ENCODE measurements around the gene FBL. TPM values are rescaled to one million over a fixed set of nuclear protein-coding genes. Genes with fewer than 3 reads are reported as not detected.

The FBL gene
- total RNA-seq, 1 donor from 2014 or later, result 500 TPM

- H3K36me3 ChIP-seq (ENCODE audit: control insufficient read depth, insufficient read depth, low read length), result peaks cover 25% of the 10 kb centered on the region
- peak overlapping the region; percentile 85 for H3K4me3 ChIP-seq (ENCODE audit: low read depth, low read length)
- TF ChIP-seq, protein P1, sequence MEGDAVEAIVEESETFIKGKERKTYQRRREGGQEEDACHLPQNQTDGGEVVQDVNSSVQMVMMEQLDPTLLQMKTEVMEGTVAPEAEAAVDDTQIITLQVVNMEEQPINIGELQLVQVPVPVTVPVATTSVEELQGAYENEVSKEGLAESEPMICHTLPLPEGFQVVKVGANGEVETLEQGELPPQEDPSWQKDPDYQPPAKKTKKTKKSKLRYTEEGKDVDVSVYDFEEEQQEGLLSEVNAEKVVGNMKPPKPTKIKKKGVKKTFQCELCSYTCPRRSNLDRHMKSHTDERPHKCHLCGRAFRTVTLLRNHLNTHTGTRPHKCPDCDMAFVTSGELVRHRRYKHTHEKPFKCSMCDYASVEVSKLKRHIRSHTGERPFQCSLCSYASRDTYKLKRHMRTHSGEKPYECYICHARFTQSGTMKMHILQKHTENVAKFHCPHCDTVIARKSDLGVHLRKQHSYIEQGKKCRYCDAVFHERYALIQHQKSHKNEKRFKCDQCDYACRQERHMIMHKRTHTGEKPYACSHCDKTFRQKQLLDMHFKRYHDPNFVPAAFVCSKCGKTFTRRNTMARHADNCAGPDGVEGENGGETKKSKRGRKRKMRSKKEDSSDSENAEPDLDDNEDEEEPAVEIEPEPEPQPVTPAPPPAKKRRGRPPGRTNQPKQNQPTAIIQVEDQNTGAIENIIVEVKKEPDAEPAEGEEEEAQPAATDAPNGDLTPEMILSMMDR (IDR thresholded peaks at IDR 0.05; ENCODE audit: insufficient read depth, low read length, severe bottlenecking), result no peak
- FAIRE-seq, result no peak
- H3K27me3 ChIP-seq (ENCODE audit: control insufficient read depth, insufficient read depth, low read length), result no peaks in the 10 kb centered on the region
- DNase-seq (ENCODE audit: low read depth), result no peak
Measured at GRCh38 chr19:39833160-39833463, 13.1 kb downstream of the FBL start.

DNA sequence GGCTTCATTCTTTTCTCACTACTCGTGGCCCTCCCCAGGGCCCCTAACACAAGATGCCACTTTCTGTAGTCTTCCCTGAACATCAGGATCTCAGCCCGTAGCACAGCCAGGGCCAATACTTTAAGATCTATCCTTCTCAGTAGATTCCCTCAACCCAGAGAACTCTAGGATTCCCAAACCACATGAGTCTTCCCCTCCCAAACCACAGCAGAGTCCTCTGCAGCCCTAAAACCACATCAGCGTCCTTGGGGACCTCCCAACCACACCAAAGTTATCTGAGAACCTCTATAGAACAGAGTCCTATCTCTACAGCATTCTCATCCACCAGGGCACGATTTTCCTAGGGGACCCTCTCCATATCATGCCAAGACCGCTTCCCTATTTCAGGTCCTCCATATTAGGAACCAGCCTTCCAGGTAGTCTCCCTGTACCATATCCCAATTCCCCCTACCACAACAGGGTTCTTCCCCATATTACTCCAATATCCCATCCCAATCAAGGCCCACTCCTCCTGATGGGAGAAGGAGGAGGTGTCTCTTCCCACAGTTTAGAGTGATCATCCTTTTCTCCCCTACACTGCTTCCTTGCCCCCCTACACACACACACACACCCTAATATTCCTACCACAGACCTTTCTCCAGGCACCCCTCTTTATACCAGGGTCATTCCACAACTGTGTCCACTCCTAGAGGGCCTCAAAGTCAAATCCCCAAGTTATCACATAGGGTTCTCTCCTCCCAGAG is 13.7 kb downstream of the FBL start:
- TF ChIP-seq, protein P1 (IDR thresholded peaks at IDR 0.05; ENCODE audit: insufficient read depth, low read length, severe bottlenecking), result no peak
- Histone ChIP-seq H3K4me3 (ENCODE audit: low read depth, low read length) (peak overlapping the region; percentile 85), H3K36me3 (ENCODE audit: control insufficient read depth, insufficient read depth, low read length) (peaks cover 22% of the 10 kb centered on the region), H3K27me3 (ENCODE audit: control insufficient read depth, insufficient read depth, low read length) (no peaks in the 10 kb centered on the region)
- no peak for DNase-seq (ENCODE audit: low read depth)
- no peak for FAIRE-seq

DNA sequence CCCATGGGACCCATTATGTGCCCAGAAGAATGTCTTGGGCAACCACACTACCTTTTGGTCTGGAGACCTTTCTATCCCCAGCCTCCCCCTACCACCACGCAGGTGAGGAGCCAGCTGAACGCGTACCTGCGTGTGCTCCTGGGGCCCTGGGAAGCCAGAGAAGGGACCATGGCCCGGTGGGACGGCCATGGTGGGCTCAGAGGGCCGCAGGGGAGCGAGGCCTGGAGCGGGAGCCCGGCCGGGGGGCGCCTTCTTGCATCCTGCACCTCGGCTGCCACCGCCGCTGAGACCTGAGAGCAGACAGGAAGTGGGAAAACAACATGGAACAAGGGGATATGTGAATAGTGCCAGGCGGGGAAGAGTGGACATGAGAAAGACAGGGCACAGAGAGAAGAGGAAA is 14.5 kb downstream of the FBL start:
- H3K36me3 ChIP-seq (ENCODE audit: control insufficient read depth, insufficient read depth, low read length), result peaks cover 23% of the 10 kb centered on the region
- DNase-seq (ENCODE audit: low read depth), result no peak
- H3K27me3 ChIP-seq (ENCODE audit: control insufficient read depth, insufficient read depth, low read length), result no peaks in the 10 kb centered on the region
- H3K4me3 ChIP-seq (ENCODE audit: low read depth, low read length), result no peak overlapping the region
- TF ChIP-seq, protein P1 (IDR thresholded peaks at IDR 0.05; ENCODE audit: insufficient read depth, low read length, severe bottlenecking), result no peak
- no peak for FAIRE-seq

DNA sequence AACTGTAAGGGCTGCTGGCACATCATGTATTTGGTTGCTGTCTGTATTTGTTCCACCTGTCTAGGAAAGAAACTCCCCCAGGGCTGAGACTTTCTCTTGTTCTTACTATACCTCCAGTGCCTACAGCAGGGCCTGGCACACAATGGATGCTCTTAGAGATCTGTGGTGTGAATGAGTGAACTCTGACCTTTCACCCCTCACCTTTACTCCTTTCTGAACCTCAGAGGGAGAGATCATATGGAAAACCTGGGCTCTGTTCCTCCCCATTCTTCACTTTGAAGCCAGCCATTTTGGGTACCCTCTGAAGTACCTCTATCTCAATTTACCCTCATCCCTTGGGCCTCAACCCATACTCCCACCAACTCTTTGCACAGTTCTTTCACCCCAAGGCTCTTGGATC is 15.3 kb downstream of the FBL start:
- no peak overlapping the region for H3K4me3 ChIP-seq (ENCODE audit: low read depth, low read length)
- FAIRE-seq (no peak), DNase-seq (ENCODE audit: low read depth) (no peak)
- peaks cover 23% of the 10 kb centered on the region for H3K36me3 ChIP-seq (ENCODE audit: control insufficient read depth, insufficient read depth, low read length)
- no peaks in the 10 kb centered on the region for H3K27me3 ChIP-seq (ENCODE audit: control insufficient read depth, insufficient read depth, low read length)
- TF ChIP-seq, protein P1 (IDR thresholded peaks at IDR 0.05; ENCODE audit: insufficient read depth, low read length, severe bottlenecking), result no peak

DNA sequence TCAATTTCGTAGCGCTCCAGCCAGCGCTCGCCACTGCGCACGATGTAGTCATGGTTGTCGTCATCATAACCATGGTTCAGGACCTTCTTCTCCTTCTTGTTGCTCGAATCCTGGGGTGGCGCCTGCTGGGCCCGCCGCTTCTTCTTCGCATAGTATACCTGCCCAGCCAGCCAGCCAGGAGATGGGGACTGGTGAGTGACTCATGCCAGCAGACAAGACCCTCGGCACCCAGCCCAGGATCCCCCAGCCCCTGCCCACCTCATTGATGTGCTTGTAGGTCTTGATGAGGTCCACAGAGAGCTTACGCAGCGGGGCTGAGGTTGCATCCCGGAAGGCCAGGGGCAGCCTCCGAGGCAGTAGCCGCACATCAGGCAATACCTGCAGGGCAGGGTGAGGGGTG is 15.8 kb downstream of the FBL start:
- Histone ChIP-seq H3K4me3 (ENCODE audit: low read depth, low read length) (no peak overlapping the region), H3K27me3 (ENCODE audit: control insufficient read depth, insufficient read depth, low read length) (no peaks in the 10 kb centered on the region), H3K36me3 (ENCODE audit: control insufficient read depth, insufficient read depth, low read length) (peaks cover 22% of the 10 kb centered on the region)
- DNase-seq (ENCODE audit: low read depth) (no peak), FAIRE-seq (no peak)
- TF ChIP-seq, protein P1 (IDR thresholded peaks at IDR 0.05; ENCODE audit: insufficient read depth, low read length, severe bottlenecking), result no peak

- Histone ChIP-seq H3K27me3 (ENCODE audit: control insufficient read depth, insufficient read depth, low read length) (no peaks in the 10 kb centered on the region), H3K4me3 (ENCODE audit: low read depth, low read length) (no peak overlapping the region), H3K36me3 (ENCODE audit: control insufficient read depth, insufficient read depth, low read length) (peaks cover 22% of the 10 kb centered on the region)
- DNase-seq (ENCODE audit: low read depth), result no peak
- TF ChIP-seq, protein P1 (IDR thresholded peaks at IDR 0.05; ENCODE audit: insufficient read depth, low read length, severe bottlenecking), result no peak
- no peak for FAIRE-seq
Measured at GRCh38 chr19:39829702-39830275, 16.4 kb downstream of the FBL start.
